ENCODE results near the gene RPN2. TPM values are rescaled to one million over a fixed set of nuclear protein-coding genes. Genes with fewer than 3 reads are reported as not detected.

Gene RPN2
- total RNA-seq, 1 experiment from 2014 or later: 220 TPM

GRCh38 chr20:37262505-37262904 lies 83.4 kb downstream of the RPN2 start:
- Histone ChIP-seq H3K79me2 (ENCODE audit: insufficient read depth, low read length) (no peaks in the 10 kb centered on the region), H3K4me1 (ENCODE audit: control insufficient read depth in 1 of 2, insufficient read depth in 2 of 2, low read length in 2 of 2) (peaks cover 0 to 7% of the 10 kb centered on the region in 2 experiments; a peak in 2 of 4 replicates), H3K27ac (ENCODE audit: low read depth, low read length) (no peak overlapping the region), H3K4me3 (replicated peaks in 1 of 2; ENCODE audit: low read depth in 1 of 2, low read length in 2 of 2) (no peak overlapping the region), H3K9me3 (ENCODE audit: control insufficient read depth in 1 of 2, insufficient read depth in 1 of 2, low read depth in 1 of 2, low read length in 2 of 2) (no peaks in the 10 kb centered on the region), H2AFZ (ENCODE audit: low read depth, low read length, poor library complexity, severe bottlenecking) (no peak overlapping the region), H3K9ac (ENCODE audit: low read length) (no peak overlapping the region), H3K27me3 (ENCODE audit: insufficient read depth, low read length) (0 out of 2 replicates have a peak, but pooled peaks cover 14% of the 10 kb centered on the region), H3K9me2 (ENCODE audit: insufficient read depth) (no peaks in the 10 kb centered on the region), H3K36me3 (ENCODE audit: control insufficient read depth in 1 of 2, insufficient read depth in 2 of 2, low read length in 2 of 2) (no peaks in the 10 kb centered on the region), H3K4me2 (ENCODE audit: low read length) (no peak overlapping the region), H4K20me1 (ENCODE audit: insufficient read depth) (no peaks in the 10 kb centered on the region)
- ChIA-PET CTCF (no interaction called here), POLR2A (no interaction called here), RAD21 (ENCODE audit: low non-redundant PET in 1 of 2, low total read pairs in 2 of 2, uncharacterized antibody in 2 of 2, unreplicated experiment in 2 of 2) (no interaction called here)
- intact Hi-C loops (cut with micrococcal nuclease): no loop called here
- TF ChIP-seq JUND (IDR thresholded peaks at IDR 0.05) (no peak), CEBPB (IDR thresholded peaks at IDR 0.05; ENCODE audit: low read depth) (no peak)
- TF ChIP-seq, protein P1, sequence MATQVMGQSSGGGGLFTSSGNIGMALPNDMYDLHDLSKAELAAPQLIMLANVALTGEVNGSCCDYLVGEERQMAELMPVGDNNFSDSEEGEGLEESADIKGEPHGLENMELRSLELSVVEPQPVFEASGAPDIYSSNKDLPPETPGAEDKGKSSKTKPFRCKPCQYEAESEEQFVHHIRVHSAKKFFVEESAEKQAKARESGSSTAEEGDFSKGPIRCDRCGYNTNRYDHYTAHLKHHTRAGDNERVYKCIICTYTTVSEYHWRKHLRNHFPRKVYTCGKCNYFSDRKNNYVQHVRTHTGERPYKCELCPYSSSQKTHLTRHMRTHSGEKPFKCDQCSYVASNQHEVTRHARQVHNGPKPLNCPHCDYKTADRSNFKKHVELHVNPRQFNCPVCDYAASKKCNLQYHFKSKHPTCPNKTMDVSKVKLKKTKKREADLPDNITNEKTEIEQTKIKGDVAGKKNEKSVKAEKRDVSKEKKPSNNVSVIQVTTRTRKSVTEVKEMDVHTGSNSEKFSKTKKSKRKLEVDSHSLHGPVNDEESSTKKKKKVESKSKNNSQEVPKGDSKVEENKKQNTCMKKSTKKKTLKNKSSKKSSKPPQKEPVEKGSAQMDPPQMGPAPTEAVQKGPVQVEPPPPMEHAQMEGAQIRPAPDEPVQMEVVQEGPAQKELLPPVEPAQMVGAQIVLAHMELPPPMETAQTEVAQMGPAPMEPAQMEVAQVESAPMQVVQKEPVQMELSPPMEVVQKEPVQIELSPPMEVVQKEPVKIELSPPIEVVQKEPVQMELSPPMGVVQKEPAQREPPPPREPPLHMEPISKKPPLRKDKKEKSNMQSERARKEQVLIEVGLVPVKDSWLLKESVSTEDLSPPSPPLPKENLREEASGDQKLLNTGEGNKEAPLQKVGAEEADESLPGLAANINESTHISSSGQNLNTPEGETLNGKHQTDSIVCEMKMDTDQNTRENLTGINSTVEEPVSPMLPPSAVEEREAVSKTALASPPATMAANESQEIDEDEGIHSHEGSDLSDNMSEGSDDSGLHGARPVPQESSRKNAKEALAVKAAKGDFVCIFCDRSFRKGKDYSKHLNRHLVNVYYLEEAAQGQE (IDR thresholded peaks at IDR 0.05; ENCODE audit: low read depth): no peak
- BruUV-seq (replicated peaks): no TSS peak
- DNase-seq (ENCODE audit: low read depth, low spot score): no peak
- no peak for ATAC-seq

GRCh38 chr20:37263686-37264085 lies 84.6 kb downstream of the RPN2 start:
- Histone ChIP-seq H4K20me1 (ENCODE audit: insufficient read depth) (no peaks in the 10 kb centered on the region), H3K4me1 (ENCODE audit: control insufficient read depth in 1 of 2, insufficient read depth in 2 of 2, low read length in 2 of 2) (peaks cover 0 to 7% of the 10 kb centered on the region in 2 experiments; a peak in 2 of 4 replicates), H3K9ac (ENCODE audit: low read length) (no peak overlapping the region), H3K36me3 (ENCODE audit: control insufficient read depth in 1 of 2, insufficient read depth in 2 of 2, low read length in 2 of 2) (no peaks in the 10 kb centered on the region), H3K79me2 (ENCODE audit: insufficient read depth, low read length) (no peaks in the 10 kb centered on the region), H3K4me3 (replicated peaks in 1 of 2; ENCODE audit: low read depth in 1 of 2, low read length in 2 of 2) (no peak overlapping the region), H3K9me2 (ENCODE audit: insufficient read depth) (no peaks in the 10 kb centered on the region), H3K4me2 (ENCODE audit: low read length) (no peak overlapping the region), H2AFZ (ENCODE audit: low read depth, low read length, poor library complexity, severe bottlenecking) (no peak overlapping the region), H3K9me3 (ENCODE audit: control insufficient read depth in 1 of 2, insufficient read depth in 1 of 2, low read depth in 1 of 2, low read length in 2 of 2) (no peaks in the 10 kb centered on the region), H3K27ac (ENCODE audit: low read depth, low read length) (no peak overlapping the region), H3K27me3 (ENCODE audit: insufficient read depth, low read length) (0 out of 2 replicates have a peak, but pooled peaks cover 14% of the 10 kb centered on the region)
- RAD21 ChIA-PET (ENCODE audit: low non-redundant PET in 1 of 2, low total read pairs in 2 of 2, uncharacterized antibody in 2 of 2, unreplicated experiment in 2 of 2): interaction anchor here in 1 of 2 experiments (1.2 kb wide), 1 partner anchor 13 kb away, joined by 4 read pairs; no protein-coding TSS in a partner anchor
- CTCF ChIA-PET: interaction anchor here (0.8 to 1.9 kb wide), 2 partner anchors 72 to 270 kb away, joined by 4 to 7 read pairs; no protein-coding TSS in a partner anchor
- no TSS peak for BruUV-seq (replicated peaks)
- ATAC-seq (no peak), DNase-seq (ENCODE audit: low read depth, low spot score) (no peak)
- TF ChIP-seq ATF3 (IDR thresholded peaks at IDR 0.05) (no peak), SIN3A (IDR thresholded peaks at IDR 0.05; ENCODE audit: low read depth) (no peak), POLR2AphosphoS5 (IDR thresholded peaks at IDR 0.05; ENCODE audit: low read depth, low read length) (no peak), JUND (IDR thresholded peaks at IDR 0.05) (no peak), EGR1 (IDR thresholded peaks at IDR 0.05; ENCODE audit: low read depth) (no peak), FOSL1 (IDR thresholded peaks at IDR 0.05; ENCODE audit: low read depth) (no peak), EZH2 (IDR thresholded peaks at IDR 0.05) (no peak)
- POLR2A ChIA-PET: no interaction called here
- intact Hi-C loops (cut with micrococcal nuclease): no loop called here

Data from HCT116 (cell line).